ENCODE data around the gene SPINT3. TPM values are rescaled to one million over a fixed set of nuclear protein-coding genes. Genes with fewer than 3 reads are reported as not detected.

The SPINT3 gene
- polyA plus RNA-seq, 2 of the 4 experiments (the other 2 are of a cell fraction) = not detected

DNA sequence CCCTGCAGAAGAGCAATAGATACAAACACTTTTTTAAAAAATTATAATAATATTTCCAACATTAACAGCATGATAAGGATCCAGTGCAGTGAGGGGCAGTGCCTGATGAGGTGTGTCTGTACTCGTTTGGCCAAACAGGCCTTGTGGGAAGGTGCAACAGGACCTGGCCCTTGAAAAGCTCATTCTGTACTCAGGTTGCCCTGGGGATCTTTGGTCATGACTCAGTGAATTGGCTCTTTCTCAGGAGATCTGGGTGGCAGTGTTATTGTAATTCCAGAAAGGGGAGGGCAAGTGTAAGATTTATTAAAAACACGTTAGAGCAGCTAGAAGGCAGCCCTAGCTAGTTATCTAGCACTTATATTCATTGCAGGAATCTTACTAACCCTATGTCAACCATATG is 2.9 kb upstream of the SPINT3 start:
- Histone ChIP-seq H3K4me1 (no peaks in the 10 kb centered on the region), H3K27ac (no peak overlapping the region), H3K9me3 (no peaks in the 10 kb centered on the region), H3K4me2 (no peak overlapping the region), H3K4me3 (no peak overlapping the region)
- ChIA-PET CTCF (interaction anchor here (1.0 to 2.1 kb wide), 2 partner anchors 9 to 253 kb away, joined by 3 to 7 read pairs; no protein-coding TSS in a partner anchor), POLR2A (no interaction called here)
- TF ChIP-seq CHD4 (IDR thresholded peaks at IDR 0.05; ENCODE audit: borderline replicate concordance) = no peak
- TF ChIP-seq CEBPB (IDR thresholded peaks at IDR 0.05) = no peak
- TF ChIP-seq NFE2L2 (conservative IDR thresholded peaks at IDR 0.05; ENCODE audit: low read length) = no peak
- TF ChIP-seq FOSB (CRISPR knock-in tag; IDR thresholded peaks at IDR 0.05) = no peak
- TF ChIP-seq JUNB (IDR thresholded peaks at IDR 0.05) = no peak
- TF ChIP-seq JUN (IDR thresholded peaks at IDR 0.05) = no peak
- TF ChIP-seq POLR2AphosphoS2 (conservative IDR thresholded peaks at IDR 0.05; ENCODE audit: low read length) = no peak
- TF ChIP-seq HEYL (CRISPR knock-in tag; IDR thresholded peaks at IDR 0.05) = no peak
- TF ChIP-seq, protein P1, sequence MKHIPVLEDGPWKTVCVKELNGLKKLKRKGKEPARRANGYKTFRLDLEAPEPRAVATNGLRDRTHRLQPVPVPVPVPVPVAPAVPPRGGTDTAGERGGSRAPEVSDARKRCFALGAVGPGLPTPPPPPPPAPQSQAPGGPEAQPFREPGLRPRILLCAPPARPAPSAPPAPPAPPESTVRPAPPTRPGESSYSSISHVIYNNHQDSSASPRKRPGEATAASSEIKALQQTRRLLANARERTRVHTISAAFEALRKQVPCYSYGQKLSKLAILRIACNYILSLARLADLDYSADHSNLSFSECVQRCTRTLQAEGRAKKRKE (CRISPR knock-in tag; IDR thresholded peaks at IDR 0.05; ENCODE audit: low read depth) = no peak
- TF ChIP-seq RARB (CRISPR knock-in tag; IDR thresholded peaks at IDR 0.05) = no peak
- no peak for TF ChIP-seq SMC3 (IDR thresholded peaks at IDR 0.05)
- no peak for TF ChIP-seq MAFK (IDR thresholded peaks at IDR 0.05; ENCODE audit: partially characterized antibody)
- no peak for TF ChIP-seq HDAC2 (IDR thresholded peaks at IDR 0.05)
- TF ChIP-seq, protein P2, sequence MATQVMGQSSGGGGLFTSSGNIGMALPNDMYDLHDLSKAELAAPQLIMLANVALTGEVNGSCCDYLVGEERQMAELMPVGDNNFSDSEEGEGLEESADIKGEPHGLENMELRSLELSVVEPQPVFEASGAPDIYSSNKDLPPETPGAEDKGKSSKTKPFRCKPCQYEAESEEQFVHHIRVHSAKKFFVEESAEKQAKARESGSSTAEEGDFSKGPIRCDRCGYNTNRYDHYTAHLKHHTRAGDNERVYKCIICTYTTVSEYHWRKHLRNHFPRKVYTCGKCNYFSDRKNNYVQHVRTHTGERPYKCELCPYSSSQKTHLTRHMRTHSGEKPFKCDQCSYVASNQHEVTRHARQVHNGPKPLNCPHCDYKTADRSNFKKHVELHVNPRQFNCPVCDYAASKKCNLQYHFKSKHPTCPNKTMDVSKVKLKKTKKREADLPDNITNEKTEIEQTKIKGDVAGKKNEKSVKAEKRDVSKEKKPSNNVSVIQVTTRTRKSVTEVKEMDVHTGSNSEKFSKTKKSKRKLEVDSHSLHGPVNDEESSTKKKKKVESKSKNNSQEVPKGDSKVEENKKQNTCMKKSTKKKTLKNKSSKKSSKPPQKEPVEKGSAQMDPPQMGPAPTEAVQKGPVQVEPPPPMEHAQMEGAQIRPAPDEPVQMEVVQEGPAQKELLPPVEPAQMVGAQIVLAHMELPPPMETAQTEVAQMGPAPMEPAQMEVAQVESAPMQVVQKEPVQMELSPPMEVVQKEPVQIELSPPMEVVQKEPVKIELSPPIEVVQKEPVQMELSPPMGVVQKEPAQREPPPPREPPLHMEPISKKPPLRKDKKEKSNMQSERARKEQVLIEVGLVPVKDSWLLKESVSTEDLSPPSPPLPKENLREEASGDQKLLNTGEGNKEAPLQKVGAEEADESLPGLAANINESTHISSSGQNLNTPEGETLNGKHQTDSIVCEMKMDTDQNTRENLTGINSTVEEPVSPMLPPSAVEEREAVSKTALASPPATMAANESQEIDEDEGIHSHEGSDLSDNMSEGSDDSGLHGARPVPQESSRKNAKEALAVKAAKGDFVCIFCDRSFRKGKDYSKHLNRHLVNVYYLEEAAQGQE (IDR thresholded peaks at IDR 0.05) = no peak
- ATAC-seq (no peak), DNase-seq (ENCODE audit: low read depth in 1 of 2, low spot score in 1 of 2) (no peak), FAIRE-seq (no peak)
- WGBS (ENCODE audit: missing lambda C conversion rate) = 3% methylated on average over 2 of the region's 2 CpGs

DNA sequence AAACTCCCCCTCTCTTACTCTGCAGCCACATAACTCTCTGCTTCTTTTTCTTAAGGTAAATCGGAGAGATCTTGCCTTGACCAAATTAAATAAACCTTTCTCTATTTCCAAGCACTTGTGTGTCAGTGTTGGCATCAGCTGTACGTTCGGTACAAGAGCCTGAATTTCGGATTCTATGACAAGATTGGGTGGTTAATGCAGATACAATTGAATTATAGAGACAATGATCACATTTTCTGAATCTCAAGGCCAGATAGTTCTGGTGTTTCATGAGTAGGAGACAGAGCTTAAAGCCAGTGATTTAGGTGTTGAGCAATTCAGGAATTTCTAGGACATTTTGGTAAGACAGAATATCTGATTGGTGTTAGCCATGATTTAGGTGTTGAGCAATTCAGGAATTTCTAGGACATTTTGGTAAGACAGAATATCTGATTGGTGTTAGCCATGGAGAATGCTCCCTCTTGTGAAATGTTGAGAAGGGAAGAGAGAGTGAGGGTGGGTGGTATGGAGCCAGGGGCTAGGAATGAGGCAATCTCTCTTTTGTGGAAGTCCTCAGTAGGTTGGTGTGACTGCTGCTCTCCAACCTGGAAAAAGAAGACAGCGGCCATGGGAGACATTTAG is 5.1 kb downstream of the SPINT3 start:
- H3K4me2 ChIP-seq = no peak overlapping the region
- H3K4me1 ChIP-seq = no peaks in the 10 kb centered on the region
- no peak for FAIRE-seq
- no peak overlapping the region for H3K27ac ChIP-seq
- ATAC-seq = no peak
- 23% methylated on average over 5 of the region's 5 CpGs for WGBS (ENCODE audit: missing lambda C conversion rate)
- no peaks in the 10 kb centered on the region for H3K9me3 ChIP-seq
- ChIA-PET POLR2A (no interaction called here), CTCF (interaction anchor here (0.8 kb wide), 1 partner anchor 11 kb away, joined by 3 read pairs; no protein-coding TSS in a partner anchor)
- no peak overlapping the region for H3K4me3 ChIP-seq
- TF ChIP-seq MYC (IDR thresholded peaks at IDR 0.05; ENCODE audit: borderline replicate concordance, low read length) (no peak), FOSB (CRISPR knock-in tag; IDR thresholded peaks at IDR 0.05) (no peak), CHD4 (IDR thresholded peaks at IDR 0.05; ENCODE audit: borderline replicate concordance) (no peak), POLR2AphosphoS2 (conservative IDR thresholded peaks at IDR 0.05; ENCODE audit: low read length) (no peak), HEYL (CRISPR knock-in tag; IDR thresholded peaks at IDR 0.05) (no peak), EHF (CRISPR knock-in tag; IDR thresholded peaks at IDR 0.05) (no peak), RAD21 (conservative IDR thresholded peaks at IDR 0.05 in 1 of 2, IDR thresholded peaks at IDR 0.05 in 1 of 2) (no peak), EHMT2 (IDR thresholded peaks at IDR 0.05; ENCODE audit: low read depth) (no peak), BHLHE40 (IDR thresholded peaks at IDR 0.05; ENCODE audit: low read depth, low read length) (no peak), TP53 (CRISPR knock-in tag; IDR thresholded peaks at IDR 0.05) (no peak), MAZ (IDR thresholded peaks at IDR 0.05; ENCODE audit: borderline replicate concordance, low read depth, low read length) (no peak), MAFK (IDR thresholded peaks at IDR 0.05; ENCODE audit: partially characterized antibody) (no peak)
- TF ChIP-seq, protein P3, sequence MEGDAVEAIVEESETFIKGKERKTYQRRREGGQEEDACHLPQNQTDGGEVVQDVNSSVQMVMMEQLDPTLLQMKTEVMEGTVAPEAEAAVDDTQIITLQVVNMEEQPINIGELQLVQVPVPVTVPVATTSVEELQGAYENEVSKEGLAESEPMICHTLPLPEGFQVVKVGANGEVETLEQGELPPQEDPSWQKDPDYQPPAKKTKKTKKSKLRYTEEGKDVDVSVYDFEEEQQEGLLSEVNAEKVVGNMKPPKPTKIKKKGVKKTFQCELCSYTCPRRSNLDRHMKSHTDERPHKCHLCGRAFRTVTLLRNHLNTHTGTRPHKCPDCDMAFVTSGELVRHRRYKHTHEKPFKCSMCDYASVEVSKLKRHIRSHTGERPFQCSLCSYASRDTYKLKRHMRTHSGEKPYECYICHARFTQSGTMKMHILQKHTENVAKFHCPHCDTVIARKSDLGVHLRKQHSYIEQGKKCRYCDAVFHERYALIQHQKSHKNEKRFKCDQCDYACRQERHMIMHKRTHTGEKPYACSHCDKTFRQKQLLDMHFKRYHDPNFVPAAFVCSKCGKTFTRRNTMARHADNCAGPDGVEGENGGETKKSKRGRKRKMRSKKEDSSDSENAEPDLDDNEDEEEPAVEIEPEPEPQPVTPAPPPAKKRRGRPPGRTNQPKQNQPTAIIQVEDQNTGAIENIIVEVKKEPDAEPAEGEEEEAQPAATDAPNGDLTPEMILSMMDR (IDR thresholded peaks at IDR 0.05) = no peak
- TF ChIP-seq, protein P4, sequence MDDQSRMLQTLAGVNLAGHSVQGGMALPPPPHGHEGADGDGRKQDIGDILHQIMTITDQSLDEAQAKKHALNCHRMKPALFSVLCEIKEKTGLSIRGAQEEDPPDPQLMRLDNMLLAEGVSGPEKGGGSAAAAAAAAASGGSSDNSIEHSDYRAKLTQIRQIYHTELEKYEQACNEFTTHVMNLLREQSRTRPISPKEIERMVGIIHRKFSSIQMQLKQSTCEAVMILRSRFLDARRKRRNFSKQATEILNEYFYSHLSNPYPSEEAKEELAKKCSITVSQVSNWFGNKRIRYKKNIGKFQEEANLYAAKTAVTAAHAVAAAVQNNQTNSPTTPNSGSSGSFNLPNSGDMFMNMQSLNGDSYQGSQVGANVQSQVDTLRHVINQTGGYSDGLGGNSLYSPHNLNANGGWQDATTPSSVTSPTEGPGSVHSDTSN (IDR thresholded peaks at IDR 0.05) = no peak
- TF ChIP-seq, protein P5, sequence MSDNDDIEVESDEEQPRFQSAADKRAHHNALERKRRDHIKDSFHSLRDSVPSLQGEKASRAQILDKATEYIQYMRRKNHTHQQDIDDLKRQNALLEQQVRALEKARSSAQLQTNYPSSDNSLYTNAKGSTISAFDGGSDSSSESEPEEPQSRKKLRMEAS (IDR thresholded peaks at IDR 0.05) = no peak
- DNase-seq (ENCODE audit: low read depth in 1 of 2, low spot score in 1 of 2) = no peak

All from A549 (cell line).